Liver (tissue), 9 donors: ENCODE data around the gene PGM5. TPM values are rescaled to one million over a fixed set of nuclear protein-coding genes. Genes with fewer than 3 reads are reported as not detected.

Experiments
- DNase-seq: peaks from one replicate; pipeline ENCODE4 v3.0.0-alpha.2; 2017; ENCODE audit warnings: low spot score
- H3K27ac ChIP-seq, 2 donors: one replicate each; pipeline ENCODE4 v1.7.0; 2013; ENCODE audit warnings: inconsistent platforms in 2 of 2, low read length in 2 of 2, control low read depth in 1 of 2, low read depth in 1 of 2, mild to moderate bottlenecking in 1 of 2
- H3K27me3 ChIP-seq, 4 donors: one replicate each; pipeline versions ENCODE4 v1.6.1 to v1.7.0; 2013; ENCODE audit warnings: low read length in 3 of 4, inconsistent platforms in 1 of 4, mild to moderate bottlenecking in 1 of 4, moderate library complexity in 1 of 4; ENCODE audit not compliant: control insufficient read depth in 4 of 4, insufficient read depth in 4 of 4
- H3K36me3 ChIP-seq, 4 donors: one replicate each; pipeline versions ENCODE4 v1.6.1 to v1.7.0; 2013; ENCODE audit warnings: low read length in 3 of 4, mild to moderate bottlenecking in 3 of 4, low read depth in 1 of 4, moderate library complexity in 1 of 4; ENCODE audit not compliant: control insufficient read depth in 4 of 4, insufficient read depth in 3 of 4
- H3K4me1 ChIP-seq, 4 donors: one replicate each; pipeline versions ENCODE4 v1.6.1 to v1.7.0; 2013; ENCODE audit warnings: low read length in 3 of 4, mild to moderate bottlenecking in 3 of 4, moderate library complexity in 1 of 4; ENCODE audit not compliant: control insufficient read depth in 4 of 4, insufficient read depth in 4 of 4
- H3K4me3 ChIP-seq, 3 donors: one replicate each; pipeline versions ENCODE4 v1.6.1 to v1.7.0; 2013; ENCODE audit warnings: low read length in 3 of 3, control low read depth in 1 of 3, low read depth in 1 of 3, mild to moderate bottlenecking in 1 of 3
- H3K9ac ChIP-seq, 2 donors: one replicate each; pipeline ENCODE4 v1.7.0; 2013; ENCODE audit warnings: low read length in 2 of 2, mild to moderate bottlenecking in 2 of 2, moderate library complexity in 2 of 2, control low read depth in 1 of 2, low read depth in 1 of 2
- H3K9me3 ChIP-seq, 4 donors: one replicate each; pipeline versions ENCODE4 v1.6.1 to v1.7.0; 2013; ENCODE audit warnings: low read length in 3 of 4; ENCODE audit not compliant: control insufficient read depth in 4 of 4
- EGR1 ChIP-seq, 2 donors: IDR thresholded peaks; 2 replicates each; pipeline ENCODE4 v1.6.1; 2016 to 2018; ENCODE audit warnings: antibody characterized with exemption in 2 of 2, low read depth in 2 of 2
- FOXA1 ChIP-seq: IDR thresholded peaks from 2 replicates; pipeline ENCODE4 v1.6.1; 2016; ENCODE audit warnings: antibody characterized with exemption
- FOXA2 ChIP-seq: IDR thresholded peaks from 2 replicates; pipeline ENCODE4 v1.6.1; 2016; ENCODE audit warnings: antibody characterized with exemption
- GABPA ChIP-seq, 2 donors: IDR thresholded peaks in 1 of 2; conservative IDR thresholded peaks in 1 of 2; 2 replicates each; pipeline ENCODE4 v1.6.1; 2016; ENCODE audit warnings: antibody characterized with exemption in 2 of 2, mild to moderate bottlenecking in 1 of 2, moderate library complexity in 1 of 2
- HNF4A ChIP-seq, 2 donors: conservative IDR thresholded peaks; 2 replicates each; pipeline ENCODE4 v1.6.1; 2016; ENCODE audit warnings: antibody characterized with exemption in 2 of 2, mild to moderate bottlenecking in 2 of 2
- HNF4G ChIP-seq: IDR thresholded peaks from 2 replicates; pipeline ENCODE4 v1.6.1; 2016; ENCODE audit warnings: antibody characterized with exemption
- JUND ChIP-seq, 2 donors: IDR thresholded peaks; 2 replicates each; pipeline ENCODE4 v1.6.1; 2016; ENCODE audit warnings: antibody characterized with exemption in 2 of 2
- NR2F2 ChIP-seq: IDR thresholded peaks from 2 replicates; pipeline ENCODE4 v1.6.1; 2016; ENCODE audit warnings: antibody characterized with exemption
- RAD21 ChIP-seq, 2 donors: IDR thresholded peaks; 2 replicates each; pipeline ENCODE4 v1.6.1; 2016; ENCODE audit warnings: antibody characterized with exemption in 2 of 2, mild to moderate bottlenecking in 2 of 2
- RXRA ChIP-seq, 2 donors: IDR thresholded peaks; 2 replicates each; pipeline ENCODE4 v1.6.1; 2017 to 2018; ENCODE audit warnings: antibody characterized with exemption in 2 of 2, mild to moderate bottlenecking in 1 of 2
- SP1 ChIP-seq: IDR thresholded peaks from 2 replicates; pipeline ENCODE4 v1.6.1; 2018; ENCODE audit warnings: antibody characterized with exemption, mild to moderate bottlenecking
- TAF1 ChIP-seq: conservative IDR thresholded peaks from 2 replicates; pipeline ENCODE4 v1.6.1; 2016; ENCODE audit warnings: antibody characterized with exemption, mild to moderate bottlenecking
- YY1 ChIP-seq: IDR thresholded peaks from 2 replicates; pipeline ENCODE4 v1.6.1; 2016; ENCODE audit warnings: antibody characterized with exemption, mild to moderate bottlenecking
- ZBTB33 ChIP-seq: IDR thresholded peaks from 2 replicates; pipeline ENCODE4 v1.6.1; 2016; ENCODE audit warnings: antibody characterized with exemption
- WGBS: extraction: QIAGEN DNeasy Blood & Tissue Kit; methylation state at CpG from one replicate; pipeline ENCODE4 v1.1.7; 2013; 5-methylcytosine and 5-hydroxymethylcytosine counted together
- polyA plus RNA-seq, 2 donors: library from polyadenylated mRNA; stranded (reverse) in 1 of 2; unstranded in 1 of 2; fragments of 200-250 nt in 1 of 2; fragments of >200 nt in 1 of 2; fragmentation: Nextera tagmentation in 1 of 2; extraction: Ambion mirVana in 1 of 2; gene quantifications; one replicate each; pipeline versions ENCODE4 v1.2.1 to v1.2.3, GENCODE V29; 2013 to 2015
- total RNA-seq, 2 donors: library from RNA; depleted of rRNA; stranded (reverse); fragments of >200 nt; gene quantifications; one replicate each; pipeline ENCODE4 v1.2.3, GENCODE V29; 2014
- TF ChIP-seq, protein P1 (sequence below): IDR thresholded peaks from 2 replicates; pipeline ENCODE4 v1.6.1; 2016; ENCODE audit warnings: antibody characterized with exemption
- TF ChIP-seq, protein P2 (sequence below): IDR thresholded peaks from 2 replicates; pipeline ENCODE4 v1.6.1; 2016; ENCODE audit warnings: antibody characterized with exemption
- TF ChIP-seq, protein P3 (sequence below): IDR thresholded peaks from 2 replicates; pipeline ENCODE4 v1.6.1; 2016; ENCODE audit warnings: antibody characterized with exemption, mild to moderate bottlenecking
- TF ChIP-seq, protein P4 (sequence below): fragments of 150-350 bp; IDR thresholded peaks from 2 replicates; pipeline ENCODE4 v1.5.1; 2017; ENCODE audit warnings: improper control_type of control experiment, low read depth, low read length; ENCODE audit not compliant: missing input control
- donor health status: healthy.
- donor health status: healthy.
- donor health status: healthy.
- donor health status: healthy.
- donor health status: healthy.

The PGM5 gene
- total and polyA plus RNA-seq, 4 donors, result 0.63 to 8.5 (median 2.2) TPM

DNA sequence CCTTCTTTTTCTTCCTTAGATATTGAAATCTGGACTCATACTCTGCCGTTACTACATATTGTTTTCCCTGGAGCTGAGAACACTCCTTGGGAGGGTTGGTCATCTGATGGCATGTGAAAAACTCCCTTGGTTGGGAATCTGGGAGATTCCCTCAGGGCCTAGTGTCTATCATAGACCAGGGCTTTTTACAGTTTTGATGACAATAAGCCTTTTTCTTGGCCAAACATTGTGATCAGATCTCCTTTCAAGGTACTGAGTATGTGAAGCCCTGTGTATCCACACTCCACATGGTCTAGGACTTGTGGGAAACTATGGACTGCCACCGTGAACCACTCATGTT, 151.4 kb downstream of the PGM5 start:
- WGBS, result 75% methylated on average over 2 of the region's 2 CpGs
- no peak for TF ChIP-seq YY1
- TF ChIP-seq TAF1, result no peak
- no peak for TF ChIP-seq SP1
- TF ChIP-seq GABPA (IDR thresholded peaks at IDR 0.05 in 1 of 2, conservative IDR thresholded peaks at IDR 0.05 in 1 of 2), result no peak
- TF ChIP-seq HNF4A (conservative IDR thresholded peaks at IDR 0.05), result no peak
- no peaks in the 10 kb centered on the region for H3K9me3 ChIP-seq
- H3K27me3 ChIP-seq, result no peaks in the 10 kb centered on the region
- DNase-seq, result no peak
- no peak overlapping the region for H3K4me3 ChIP-seq
- H3K4me1 ChIP-seq, result peaks cover 2 to 15% (median 9%) of the 10 kb centered on the region in 4 donors
- H3K36me3 ChIP-seq, result no peaks in the 10 kb centered on the region
- no peak overlapping the region for H3K9ac ChIP-seq
- peak overlapping the region in 1 of 2 donors; percentile 51 for H3K27ac ChIP-seq

- H3K4me1 ChIP-seq, result peaks cover 2 to 15% (median 9%) of the 10 kb centered on the region in 4 donors
- no peaks in the 10 kb centered on the region for H3K9me3 ChIP-seq
- no peak overlapping the region for H3K4me3 ChIP-seq
- H3K27ac ChIP-seq, result peak overlapping the region; percentile 10 to 55
- H3K36me3 ChIP-seq, result no peaks in the 10 kb centered on the region
- TF ChIP-seq RXRA (IDR thresholded peaks at IDR 0.05) (peak; percentile 90 to 91), GABPA (IDR thresholded peaks at IDR 0.05 in 1 of 2, conservative IDR thresholded peaks at IDR 0.05 in 1 of 2) (peak in 1 of 2 donors; percentile 36), NR2F2 (peak; percentile 58), FOXA1 (peak; percentile 99), SP1 (peak; percentile 87), RAD21 (IDR thresholded peaks at IDR 0.05) (peak; percentile 36 to 66), TAF1 (no peak), HNF4G (peak; percentile 73), EGR1 (IDR thresholded peaks at IDR 0.05; ENCODE audit: low read depth in 2 of 2) (no peak), FOXA2 (peak; percentile 99), ZBTB33 (peak; percentile 74), YY1 (peak; percentile 69), HNF4A (conservative IDR thresholded peaks at IDR 0.05) (peak; percentile 89 to 94), JUND (IDR thresholded peaks at IDR 0.05) (peak; percentile 20 to 70)
- TF ChIP-seq, protein P1, sequence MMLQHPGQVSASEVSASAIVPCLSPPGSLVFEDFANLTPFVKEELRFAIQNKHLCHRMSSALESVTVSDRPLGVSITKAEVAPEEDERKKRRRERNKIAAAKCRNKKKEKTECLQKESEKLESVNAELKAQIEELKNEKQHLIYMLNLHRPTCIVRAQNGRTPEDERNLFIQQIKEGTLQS, result no peak
- TF ChIP-seq, protein P2, sequence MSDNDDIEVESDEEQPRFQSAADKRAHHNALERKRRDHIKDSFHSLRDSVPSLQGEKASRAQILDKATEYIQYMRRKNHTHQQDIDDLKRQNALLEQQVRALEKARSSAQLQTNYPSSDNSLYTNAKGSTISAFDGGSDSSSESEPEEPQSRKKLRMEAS, result peak; percentile 77
- TF ChIP-seq, protein P3, sequence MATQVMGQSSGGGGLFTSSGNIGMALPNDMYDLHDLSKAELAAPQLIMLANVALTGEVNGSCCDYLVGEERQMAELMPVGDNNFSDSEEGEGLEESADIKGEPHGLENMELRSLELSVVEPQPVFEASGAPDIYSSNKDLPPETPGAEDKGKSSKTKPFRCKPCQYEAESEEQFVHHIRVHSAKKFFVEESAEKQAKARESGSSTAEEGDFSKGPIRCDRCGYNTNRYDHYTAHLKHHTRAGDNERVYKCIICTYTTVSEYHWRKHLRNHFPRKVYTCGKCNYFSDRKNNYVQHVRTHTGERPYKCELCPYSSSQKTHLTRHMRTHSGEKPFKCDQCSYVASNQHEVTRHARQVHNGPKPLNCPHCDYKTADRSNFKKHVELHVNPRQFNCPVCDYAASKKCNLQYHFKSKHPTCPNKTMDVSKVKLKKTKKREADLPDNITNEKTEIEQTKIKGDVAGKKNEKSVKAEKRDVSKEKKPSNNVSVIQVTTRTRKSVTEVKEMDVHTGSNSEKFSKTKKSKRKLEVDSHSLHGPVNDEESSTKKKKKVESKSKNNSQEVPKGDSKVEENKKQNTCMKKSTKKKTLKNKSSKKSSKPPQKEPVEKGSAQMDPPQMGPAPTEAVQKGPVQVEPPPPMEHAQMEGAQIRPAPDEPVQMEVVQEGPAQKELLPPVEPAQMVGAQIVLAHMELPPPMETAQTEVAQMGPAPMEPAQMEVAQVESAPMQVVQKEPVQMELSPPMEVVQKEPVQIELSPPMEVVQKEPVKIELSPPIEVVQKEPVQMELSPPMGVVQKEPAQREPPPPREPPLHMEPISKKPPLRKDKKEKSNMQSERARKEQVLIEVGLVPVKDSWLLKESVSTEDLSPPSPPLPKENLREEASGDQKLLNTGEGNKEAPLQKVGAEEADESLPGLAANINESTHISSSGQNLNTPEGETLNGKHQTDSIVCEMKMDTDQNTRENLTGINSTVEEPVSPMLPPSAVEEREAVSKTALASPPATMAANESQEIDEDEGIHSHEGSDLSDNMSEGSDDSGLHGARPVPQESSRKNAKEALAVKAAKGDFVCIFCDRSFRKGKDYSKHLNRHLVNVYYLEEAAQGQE, result peak; percentile 76
- TF ChIP-seq, protein P4, sequence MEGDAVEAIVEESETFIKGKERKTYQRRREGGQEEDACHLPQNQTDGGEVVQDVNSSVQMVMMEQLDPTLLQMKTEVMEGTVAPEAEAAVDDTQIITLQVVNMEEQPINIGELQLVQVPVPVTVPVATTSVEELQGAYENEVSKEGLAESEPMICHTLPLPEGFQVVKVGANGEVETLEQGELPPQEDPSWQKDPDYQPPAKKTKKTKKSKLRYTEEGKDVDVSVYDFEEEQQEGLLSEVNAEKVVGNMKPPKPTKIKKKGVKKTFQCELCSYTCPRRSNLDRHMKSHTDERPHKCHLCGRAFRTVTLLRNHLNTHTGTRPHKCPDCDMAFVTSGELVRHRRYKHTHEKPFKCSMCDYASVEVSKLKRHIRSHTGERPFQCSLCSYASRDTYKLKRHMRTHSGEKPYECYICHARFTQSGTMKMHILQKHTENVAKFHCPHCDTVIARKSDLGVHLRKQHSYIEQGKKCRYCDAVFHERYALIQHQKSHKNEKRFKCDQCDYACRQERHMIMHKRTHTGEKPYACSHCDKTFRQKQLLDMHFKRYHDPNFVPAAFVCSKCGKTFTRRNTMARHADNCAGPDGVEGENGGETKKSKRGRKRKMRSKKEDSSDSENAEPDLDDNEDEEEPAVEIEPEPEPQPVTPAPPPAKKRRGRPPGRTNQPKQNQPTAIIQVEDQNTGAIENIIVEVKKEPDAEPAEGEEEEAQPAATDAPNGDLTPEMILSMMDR, result no peak
- DNase-seq, result no peak
- no peaks in the 10 kb centered on the region for H3K27me3 ChIP-seq
- no peak overlapping the region for H3K9ac ChIP-seq
- WGBS, result 30% methylated on average over 2 of the region's 2 CpGs
Measured at GRCh38 chr9:68508547-68508946, 152.1 kb downstream of the PGM5 start.
